Right atrium auricular region (tissue), 2 donors: ENCODE data around the gene C3orf49. TPM values are rescaled to one million over a fixed set of nuclear protein-coding genes. Genes with fewer than 3 reads are reported as not detected.

Experiments used
- DNase-seq: peaks from one replicate; pipeline ENCODE4 v3.0.0-alpha.2; 2019; ENCODE audit warnings: low spot score
- H3K27ac ChIP-seq, 2 donors: fragments of 200-600 bp; sonication (generic); 1 replicate in 1 of 2; 2 replicates in 1 of 2; pipeline ENCODE4 v1.5.1; 2016 to 2019
- H3K27me3 ChIP-seq, 2 donors: fragments of 200-600 bp; sonication (generic); one replicate each; pipeline versions ENCODE4 v1.5.1 to v1.6.0; 2017 to 2019
- H3K36me3 ChIP-seq: fragments of 200-600 bp; sonication (generic); one replicate; pipeline ENCODE4 v1.5.1; 2016
- H3K4me1 ChIP-seq, 2 donors: fragments of 200-600 bp; sonication (generic); one replicate each; pipeline versions ENCODE4 v1.5.1 to v1.6.0; 2017 to 2019
- H3K4me3 ChIP-seq, 2 donors: fragments of 200-600 bp; sonication (generic); 1 replicate in 1 of 2; 2 replicates in 1 of 2; pipeline ENCODE4 v1.5.1; 2017 to 2019; ENCODE audit warnings: mild to moderate bottlenecking in 1 of 2, moderate library complexity in 1 of 2
- H3K9me3 ChIP-seq, 2 donors: fragments of 200-600 bp; sonication (generic); one replicate each; pipeline ENCODE4 v1.5.1; 2019
- CTCF ChIP-seq, 2 donors: fragments of 200-600 bp; sonication (generic); IDR thresholded peaks; one replicate each; pipeline ENCODE4 v1.5.1; 2019; ENCODE audit warnings: antibody characterized with exemption in 2 of 2
- total RNA-seq, 2 donors: library from RNA; depleted of rRNA; stranded (reverse); fragments of >200 nt; gene quantifications; one replicate each; pipeline ENCODE4 v1.1.0, GENCODE V29; 2016

Gene C3orf49
- total RNA-seq, 2 donors from 2014 or later: not detected

- H3K9me3 ChIP-seq: no peaks in the 10 kb centered on the region
- H3K27me3 ChIP-seq: no peaks in the 10 kb centered on the region
- H3K36me3 ChIP-seq: no peaks in the 10 kb centered on the region
- peak overlapping the region; percentile 93 to 99 for H3K4me3 ChIP-seq
- H3K4me1 ChIP-seq: peaks cover 0 to 14% of the 10 kb centered on the region in 2 donors
- no peak for DNase-seq
- TF ChIP-seq CTCF (IDR thresholded peaks at IDR 0.05): no peak
- H3K27ac ChIP-seq: peak overlapping the region in 1 of 2 donors; percentile 92
Observed at GRCh38 chr3:63862804-63863149, 43.7 kb downstream of the C3orf49 start.

- H3K4me1 ChIP-seq: peaks cover 0 to 14% of the 10 kb centered on the region in 2 donors
- H3K27ac ChIP-seq: peak within 1 kb of the TSS; percentile 91 to 92
- no peaks in the 10 kb centered on the region for H3K9me3 ChIP-seq
- H3K27me3 ChIP-seq: no peaks in the 10 kb centered on the region
- peak; percentile 66 for DNase-seq
- H3K36me3 ChIP-seq: no peaks in the 10 kb centered on the region
- peak within 1 kb of the TSS; percentile 97 to 99 for H3K4me3 ChIP-seq
- no peak for TF ChIP-seq CTCF (IDR thresholded peaks at IDR 0.05)
Observed at GRCh38 chr3:63863150-63864007, 44.3 kb downstream of the C3orf49 start, which contains the start of the genes ATXN7 and THOC7. Gene ATXN7, plus strand, starts transcription at chr3:63863867. Its CDS starts 48,732 bp downstream, at chr3:63912599. Gene THOC7, minus strand, starts transcription at chr3:63863805. Its CDS starts 15 bp downstream, at chr3:63863790.

- no peak for TF ChIP-seq CTCF (IDR thresholded peaks at IDR 0.05)
- H3K27ac ChIP-seq: peak overlapping the region; percentile 89 to 92
- peak overlapping the region; percentile 97 to 99 for H3K4me3 ChIP-seq
- no peaks in the 10 kb centered on the region for H3K36me3 ChIP-seq
- no peak for DNase-seq
- no peaks in the 10 kb centered on the region for H3K9me3 ChIP-seq
- H3K4me1 ChIP-seq: peaks cover 0 to 14% of the 10 kb centered on the region in 2 donors
- no peaks in the 10 kb centered on the region for H3K27me3 ChIP-seq
Observed at GRCh38 chr3:63864008-63864964, 45.2 kb downstream of the C3orf49 start.

GRCh38 chr3:63864965-63865327 is 45.8 kb downstream of the C3orf49 start:
- Histone ChIP-seq H3K4me3 (peak overlapping the region; percentile 97 to 99), H3K36me3 (no peaks in the 10 kb centered on the region), H3K27me3 (no peaks in the 10 kb centered on the region), H3K4me1 (peaks cover 0 to 14% of the 10 kb centered on the region in 2 donors), H3K27ac (peak overlapping the region; percentile 89 to 92), H3K9me3 (no peaks in the 10 kb centered on the region)
- no peak for TF ChIP-seq CTCF (IDR thresholded peaks at IDR 0.05)
- DNase-seq: no peak

- Histone ChIP-seq H3K27me3 (no peaks in the 10 kb centered on the region), H3K4me3 (no peak overlapping the region), H3K9me3 (no peaks in the 10 kb centered on the region), H3K27ac (no peak overlapping the region), H3K36me3 (no peaks in the 10 kb centered on the region), H3K4me1 (peaks cover 0 to 17% of the 10 kb centered on the region in 2 donors)
- DNase-seq: no peak
- no peak for TF ChIP-seq CTCF (IDR thresholded peaks at IDR 0.05)
Observed at GRCh38 chr3:63867225-63867624, 48.1 kb downstream of the C3orf49 start.
